Heart left ventricle (tissue), 16 donors: ENCODE results near the gene TEKTIP1. TPM values are rescaled to one million over a fixed set of nuclear protein-coding genes. Genes with fewer than 3 reads are reported as not detected.
A peak's percentile ranks its signal among the peaks of the same experiment; 100 is the strongest.

Experiments
- ATAC-seq, 4 donors: fragments of 200-7000 bp; cut with Tn5 transposase; one replicate each; pipeline ENCODE4 v1.9.1; 2020 to 2022; ENCODE audit warnings: moderate library complexity in 4 of 4, mild to moderate bottlenecking in 3 of 4, moderate number of reproducible peaks in 1 of 4
- DNase-seq, 5 donors: peaks; one replicate each; pipeline ENCODE4 v3.0.0-alpha.2; 2020
- H3K27ac ChIP-seq, 12 donors: fragments of 200-600 bp; sonication (generic) in 4 of 12; one replicate each; pipeline versions ENCODE4 v1.5.0 to v1.8.0; 2016 to 2022; ENCODE audit warnings: mild to moderate bottlenecking in 2 of 12
- H3K27me3 ChIP-seq, 9 donors: fragments of 200-600 bp; sonication (generic) in 2 of 9; one replicate each; pipeline versions ENCODE4 v1.5.1 to v1.8.0; 2016 to 2022; ENCODE audit warnings: mild to moderate bottlenecking in 3 of 9
- H3K36me3 ChIP-seq, 9 donors: fragments of 200-600 bp; sonication (generic) in 2 of 9; one replicate each; pipeline versions ENCODE4 v1.5.0 to v1.8.0; 2018 to 2022; ENCODE audit warnings: mild to moderate bottlenecking in 2 of 9
- H3K4me1 ChIP-seq, 12 donors: fragments of 200-600 bp; sonication (generic) in 4 of 12; one replicate each; pipeline versions ENCODE4 v1.5.0 to v1.8.0; 2016 to 2022; ENCODE audit warnings: mild to moderate bottlenecking in 3 of 12
- H3K4me3 ChIP-seq, 12 donors: fragments of 200-600 bp; sonication (generic) in 4 of 12; one replicate each; pipeline versions ENCODE4 v1.5.0 to v1.8.0; 2017 to 2022; ENCODE audit warnings: mild to moderate bottlenecking in 9 of 12, moderate library complexity in 4 of 12
- H3K9me3 ChIP-seq, 12 donors: fragments of 200-600 bp; sonication (generic) in 4 of 12; one replicate each; pipeline versions ENCODE4 v1.5.0 to v1.8.0; 2016 to 2022; ENCODE audit warnings: mild to moderate bottlenecking in 1 of 12
- POLR2A ChIP-seq, 2 donors: fragments of 450-650 bp; IDR thresholded peaks; one replicate each; pipeline ENCODE4 v1.6.1; 2017; ENCODE audit warnings: antibody characterized with exemption in 2 of 2, mild to moderate bottlenecking in 2 of 2, moderate library complexity in 2 of 2
- WGBS, 4 donors: extraction: QIAGEN DNeasy Blood & Tissue Kit in 2 of 4; methylation state at CpG; one replicate each; pipeline versions ENCODE4 v1.1.5 to v1.1.7; 2013 to 2018; 5-methylcytosine and 5-hydroxymethylcytosine counted together
- intact Hi-C, 10 donors: fragments of 100-400 bp; cut with DNase I; formaldehyde crosslinking; loops; one replicate each; pipeline versions ENCODE4 v1.11.1 to v1.14.2; 2022
- polyA plus RNA-seq, 2 donors: library from polyadenylated mRNA; stranded (reverse); fragments of 200-250 nt; gene quantifications; one replicate each; pipeline ENCODE4 v1.2.3, GENCODE V29; 2013
- total RNA-seq, 9 donors: library from RNA; depleted of rRNA in 2 of 9; stranded (reverse); fragments of >200 nt in 2 of 9; fragmentation: NEBNext Ultra II Directional in 3 of 9; extraction: Animal tissue kit (Norgen Biotek cat#: 25700) in 3 of 9; gene quantifications; one replicate each; pipeline versions ENCODE4 v1.1.0 to v1.2.4, GENCODE V29; 2016 to 2023
- TF ChIP-seq, protein P1 (sequence below), 12 donors: fragments of 200-600 bp; sonication (generic) in 4 of 12; IDR thresholded peaks; one replicate each; pipeline versions ENCODE4 v1.5.0 to v1.8.0; 2018 to 2022; ENCODE audit warnings: antibody characterized with exemption in 12 of 12, mild to moderate bottlenecking in 5 of 12
- donor health status: ischemic (EF 13 %, LVEDD 7.1; RV severe dilation, severe dysfunction).
- donor health status: healthy with polysubstance abuse.
- donor health status: DM: no; HTN: yes; CAD: no.
- donor health status: DM: no; HTN: no; CAD: no.
- donor health status: ischemic (EF 25% LVEDD 6.9; RV normal size, moderate dysfunction).
- donor health status: ischemic (EF 25% LVEDD 5.7; RV mildly dilated, moderate dysfunction).
- donor health status: healthy.
- donor health status: DM: yes; HTN: yes; CAD: no.
- donor health status: ischemic (EF 35%, LVEDD 5.7; RV mildly dilated, moderate dysfunction).
- donor health status: nonischemic (EF 11% LVEDD 7.7; RV severe dilation, severe dysfunction).
- donor health status: DM: yes; HTN: yes; CAD: no.
- donor health status: PGD.
- donor health status: ischemic (EF 29% LVEDD 5.4; RV normal size, mild dysfunction).
- donor health status: nonischemic (EF 23%, LVEDD 6.1; RV moderate dilation, normal function).

The TEKTIP1 gene
- total and polyA plus RNA-seq, 11 donors: 0.63 to 1.8 (median 0.93) TPM; not detected in 5

DNA sequence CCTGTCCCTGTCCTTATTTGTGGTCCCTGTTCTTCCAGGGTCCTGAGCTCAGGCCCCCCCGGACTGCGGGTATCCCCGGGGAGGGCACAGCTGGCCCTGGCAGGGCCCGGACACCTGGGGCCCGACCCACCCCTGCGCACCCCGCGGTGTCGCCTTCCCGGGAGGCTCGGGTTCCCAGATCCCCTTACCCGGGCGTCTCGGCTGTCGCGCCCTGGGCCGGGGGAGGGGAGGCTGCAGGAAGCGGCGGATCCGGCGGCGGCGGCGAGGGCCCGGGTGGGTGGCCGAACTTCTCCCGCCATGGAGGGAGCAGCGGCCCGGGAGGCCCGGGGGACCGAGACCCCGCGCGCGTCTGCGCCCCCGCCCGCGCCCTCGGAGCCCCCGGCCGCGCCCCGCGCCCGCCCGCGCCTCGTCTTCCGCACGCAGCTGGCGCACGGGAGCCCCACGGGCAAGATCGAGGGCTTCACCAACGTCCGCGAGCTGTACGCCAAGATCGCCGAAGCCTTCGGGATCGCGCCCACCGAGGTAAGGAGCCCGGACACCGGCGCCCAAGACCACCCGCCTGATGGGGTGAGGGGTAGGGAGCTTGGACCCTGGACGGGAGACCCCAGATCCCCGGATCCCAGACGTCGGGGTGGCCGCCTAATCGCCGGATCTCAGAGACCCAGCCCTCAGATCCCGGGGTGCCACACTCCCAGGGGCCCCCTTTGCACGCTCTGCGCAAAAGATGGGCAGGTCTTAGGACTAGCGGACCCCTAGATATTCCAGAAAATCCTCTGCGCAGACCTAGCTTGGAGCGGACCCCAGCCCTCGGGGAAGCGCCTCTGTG lies 46.5 kb downstream of the TEKTIP1 start, which contains the start of gene GIPC3:
Gene GIPC3, plus strand, starts transcription at position 178 of the 826 bp plus-strand sequence. Its CDS starts 120 bp downstream, at position 298.
- no peak for ATAC-seq
- peak within 1 kb of the TSS in 5 of 12 donors; percentile 27 to 65 (median 46) for H3K27ac ChIP-seq
- H3K4me1 ChIP-seq: peaks cover 0 to 22% (median under 1%) of the 10 kb centered on the region in 12 donors
- peak within 1 kb of the TSS; percentile 21 to 65 (median 56) for H3K4me3 ChIP-seq
- no peaks in the 10 kb centered on the region for H3K9me3 ChIP-seq
- WGBS, 4 donors: 4 to 8% (median 5%) methylated on average over 4 to 84 of the region's 84 CpGs
- H3K27me3 ChIP-seq: peaks cover 0 to 30% (median 11%) of the 10 kb centered on the region in 9 donors
- intact Hi-C loops: loop anchor here in 6 of 10 donors (1.0 to 2.0 kb wide), 2 partner anchors 33 kb away; no protein-coding TSS in a partner anchor
- no peak for DNase-seq
- no peak for TF ChIP-seq POLR2A (IDR thresholded peaks at IDR 0.05)
- TF ChIP-seq, protein P1, sequence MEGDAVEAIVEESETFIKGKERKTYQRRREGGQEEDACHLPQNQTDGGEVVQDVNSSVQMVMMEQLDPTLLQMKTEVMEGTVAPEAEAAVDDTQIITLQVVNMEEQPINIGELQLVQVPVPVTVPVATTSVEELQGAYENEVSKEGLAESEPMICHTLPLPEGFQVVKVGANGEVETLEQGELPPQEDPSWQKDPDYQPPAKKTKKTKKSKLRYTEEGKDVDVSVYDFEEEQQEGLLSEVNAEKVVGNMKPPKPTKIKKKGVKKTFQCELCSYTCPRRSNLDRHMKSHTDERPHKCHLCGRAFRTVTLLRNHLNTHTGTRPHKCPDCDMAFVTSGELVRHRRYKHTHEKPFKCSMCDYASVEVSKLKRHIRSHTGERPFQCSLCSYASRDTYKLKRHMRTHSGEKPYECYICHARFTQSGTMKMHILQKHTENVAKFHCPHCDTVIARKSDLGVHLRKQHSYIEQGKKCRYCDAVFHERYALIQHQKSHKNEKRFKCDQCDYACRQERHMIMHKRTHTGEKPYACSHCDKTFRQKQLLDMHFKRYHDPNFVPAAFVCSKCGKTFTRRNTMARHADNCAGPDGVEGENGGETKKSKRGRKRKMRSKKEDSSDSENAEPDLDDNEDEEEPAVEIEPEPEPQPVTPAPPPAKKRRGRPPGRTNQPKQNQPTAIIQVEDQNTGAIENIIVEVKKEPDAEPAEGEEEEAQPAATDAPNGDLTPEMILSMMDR (IDR thresholded peaks at IDR 0.05): no peak
- H3K36me3 ChIP-seq: no peaks in the 10 kb centered on the region

DNA sequence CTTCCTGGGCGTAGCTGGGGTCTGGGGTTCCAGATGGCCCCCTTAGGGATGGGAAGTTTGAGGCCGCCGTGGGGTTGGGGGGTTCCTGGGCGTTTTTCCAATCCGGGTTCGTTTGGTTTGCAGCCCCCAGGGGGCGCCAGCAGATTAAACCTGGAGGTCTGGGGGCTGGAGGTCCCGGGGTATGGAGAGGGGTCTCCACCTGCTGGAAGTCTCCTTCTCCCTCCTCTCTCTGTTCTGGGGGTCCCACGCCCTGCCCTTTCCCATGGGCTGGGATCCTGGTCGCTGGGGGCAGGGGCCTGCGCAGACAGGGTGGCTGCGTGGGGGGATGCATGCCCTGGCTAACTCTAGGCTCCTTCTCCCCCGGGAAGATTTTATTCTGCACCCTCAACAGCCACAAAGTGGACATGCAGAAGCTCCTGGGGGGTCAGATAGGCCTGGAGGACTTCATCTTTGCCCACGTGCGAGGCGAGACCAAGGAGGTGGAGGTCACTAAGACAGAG lies 47.2 kb downstream of the TEKTIP1 start:
- intact Hi-C loops: loop anchor here in 5 of 10 donors (1.0 to 2.0 kb wide), 2 partner anchors 32 to 33 kb away; no protein-coding TSS in a partner anchor
- peak overlapping the region in 5 of 12 donors; percentile 27 to 65 (median 46) for H3K27ac ChIP-seq

GRCh38 chr19:3586707-3587346 lies 47.9 kb downstream of the TEKTIP1 start:
- Histone ChIP-seq H3K4me3 (peak overlapping the region in 3 of 12 donors; percentile 55 to 65 (median 59)), H3K36me3 (no peaks in the 10 kb centered on the region), H3K4me1 (peaks cover 0 to 22% (median 2%) of the 10 kb centered on the region in 12 donors), H3K27ac (no peak overlapping the region), H3K27me3 (peaks cover 0 to 30% (median 11%) of the 10 kb centered on the region in 9 donors), H3K9me3 (no peaks in the 10 kb centered on the region)
- DNase-seq: peak in 1 of 5 donors; percentile 53
- ATAC-seq: peak in 3 of 4 donors; percentile 40 to 77 (median 46)
- no peak for TF ChIP-seq POLR2A (IDR thresholded peaks at IDR 0.05)
- TF ChIP-seq, protein P1 (IDR thresholded peaks at IDR 0.05): no peak
- intact Hi-C loops: loop anchor here in 5 of 10 donors (1.0 to 2.0 kb wide), 2 partner anchors 31 to 32 kb away; no protein-coding TSS in a partner anchor
- 39 to 51% (median 45%) methylated on average over 26 to 31 of the region's 31 CpGs for WGBS, 4 donors

More for the DNA sequence above, 47.2 kb downstream of the TEKTIP1 start:
- ATAC-seq (peak in 2 of 4 donors; percentile 7 to 57), DNase-seq (no peak)
- H3K4me3 ChIP-seq: peak overlapping the region; percentile 21 to 65 (median 56)
- no peaks in the 10 kb centered on the region for H3K9me3 ChIP-seq
- peaks cover 0 to 22% (median under 1%) of the 10 kb centered on the region in 12 donors for H3K4me1 ChIP-seq
- 17 to 25% (median 22%) methylated on average over 10 to 16 of the region's 16 CpGs for WGBS, 4 donors
- no peak for TF ChIP-seq POLR2A (IDR thresholded peaks at IDR 0.05)
- TF ChIP-seq, protein P1 (IDR thresholded peaks at IDR 0.05): peak; percentile 39 to 71 (median 60)
- peaks cover 0 to 30% (median 11%) of the 10 kb centered on the region in 9 donors for H3K27me3 ChIP-seq
- no peaks in the 10 kb centered on the region for H3K36me3 ChIP-seq
